SKM-1 (cell line): ENCODE results near the gene NPY.
"Not testable (repeated sequence)": the region's sequence is repeated elsewhere in the genome, so short reads cannot be mapped to it uniquely, and the experiment has no call there.

Experiments used
- DNase-seq: peaks from one replicate; lab custom pipeline; 2025; ENCODE audit not compliant: unreplicated experiment; lab: John Stamatoyannopoulos, UW

The NPY gene

DNA sequence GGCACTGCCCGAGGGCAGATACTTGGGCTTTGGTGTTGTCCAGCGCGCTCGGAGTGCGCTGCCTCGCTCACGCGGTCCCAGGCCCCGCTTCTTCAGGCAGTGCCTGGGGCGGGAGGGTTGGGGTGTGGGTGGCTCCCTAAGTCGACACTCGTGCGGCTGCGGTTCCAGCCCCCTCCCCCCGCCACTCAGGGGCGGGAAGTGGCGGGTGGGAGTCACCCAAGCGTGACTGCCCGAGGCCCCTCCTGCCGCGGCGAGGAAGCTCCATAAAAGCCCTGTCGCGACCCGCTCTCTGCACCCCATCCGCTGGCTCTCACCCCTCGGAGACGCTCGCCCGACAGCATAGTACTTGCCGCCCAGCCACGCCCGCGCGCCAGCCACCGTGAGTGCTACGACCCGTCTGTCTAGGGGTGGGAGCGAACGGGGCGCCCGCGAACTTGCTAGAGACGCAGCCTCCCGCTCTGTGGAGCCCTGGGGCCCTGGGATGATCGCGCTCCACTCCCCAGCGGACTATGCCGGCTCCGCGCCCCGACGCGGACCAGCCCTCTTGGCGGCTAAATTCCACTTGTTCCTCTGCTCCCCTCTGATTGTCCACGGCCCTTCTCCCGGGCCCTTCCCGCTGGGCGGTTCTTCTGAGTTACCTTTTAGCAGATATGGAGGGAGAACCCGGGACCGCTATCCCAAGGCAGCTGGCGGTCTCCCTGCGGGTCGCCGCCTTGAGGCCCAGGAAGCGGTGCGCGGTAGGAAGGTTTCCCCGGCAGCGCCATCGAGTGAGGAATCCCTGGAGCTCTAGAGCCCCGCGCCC is at the start of gene NPY:
Gene NPY, plus strand, starts transcription at position 294 of the 802 bp plus-strand sequence. CDS start 1,051 bp downstream, outside the sequence.
- no peak for DNase-seq

DNA sequence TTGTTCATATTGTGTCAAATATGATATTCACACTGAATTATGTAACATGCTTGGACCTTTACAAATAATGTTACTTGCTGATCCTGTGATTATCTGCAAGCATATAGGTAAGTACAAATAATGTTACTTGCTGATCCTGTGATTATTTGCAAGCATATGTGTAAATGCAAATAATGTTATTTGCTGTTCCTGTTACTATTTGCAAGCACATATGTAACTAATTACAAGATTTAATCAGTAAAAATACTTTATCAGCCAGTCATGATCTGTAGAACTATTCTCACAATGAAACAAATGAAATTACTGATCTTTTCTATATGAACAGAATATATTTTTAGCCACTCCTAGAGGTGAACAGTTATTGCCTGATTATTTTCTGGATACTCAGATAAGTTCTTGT is 44.7 kb upstream of the NPY start:
- DNase-seq = no peak

DNA sequence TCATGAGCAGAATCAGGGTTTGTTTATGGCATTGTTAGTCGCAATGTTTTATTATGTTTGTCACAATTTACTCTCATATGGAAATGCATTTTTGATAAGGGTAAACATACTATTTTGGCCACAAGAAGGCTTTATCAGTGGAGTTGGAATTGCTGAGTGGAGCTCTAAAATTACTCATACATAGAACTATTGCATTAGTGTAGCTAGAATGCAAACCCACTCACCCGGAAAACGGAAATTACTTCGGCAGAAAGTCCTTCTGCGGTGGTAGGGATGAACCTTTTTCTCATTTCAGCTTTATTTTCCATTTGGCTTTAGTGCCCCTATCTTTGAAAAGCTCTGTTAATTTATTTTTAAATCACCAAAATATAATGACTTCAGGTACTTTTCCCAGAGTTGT is 42.8 kb upstream of the NPY start:
- no peak for DNase-seq

DNA sequence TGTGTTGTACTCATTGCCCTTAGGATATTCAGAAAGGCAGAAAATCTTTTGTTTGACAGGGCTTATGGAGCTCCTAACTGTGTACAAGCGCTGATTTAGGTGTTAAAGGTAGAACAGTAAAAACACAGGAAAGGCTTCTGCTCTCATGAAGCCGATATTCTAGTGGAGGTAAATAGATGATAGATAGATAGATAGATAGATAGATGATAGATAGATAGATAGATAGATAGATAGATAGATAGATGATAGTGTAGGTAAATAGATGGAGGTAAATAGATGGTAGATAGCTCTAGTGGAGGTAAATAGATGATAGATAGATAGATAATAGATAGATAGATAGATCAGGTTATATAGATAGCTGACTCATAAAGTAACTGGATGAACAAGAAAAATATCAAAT is 39.4 kb upstream of the NPY start:
- DNase-seq = no peak

DNA sequence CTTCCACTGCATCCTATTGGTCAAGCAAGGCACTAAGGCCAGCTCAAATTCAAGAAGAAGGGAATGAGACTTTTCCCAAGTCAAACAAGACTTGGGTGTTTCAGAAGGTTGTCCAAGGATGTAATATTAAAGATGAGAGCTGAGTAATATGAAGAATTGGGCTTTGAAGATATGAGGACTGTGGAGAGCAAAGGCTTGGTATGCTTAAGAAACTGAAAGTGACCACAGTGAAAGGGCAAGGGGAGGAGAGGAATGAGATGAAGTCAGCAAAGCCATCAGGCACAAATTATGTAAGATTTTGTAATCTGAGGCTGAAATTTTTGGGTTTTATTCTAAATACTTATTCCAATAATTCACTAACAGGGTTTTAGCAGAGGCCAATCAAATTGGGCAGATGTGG is 38.6 kb upstream of the NPY start:
- no peak for DNase-seq

DNA sequence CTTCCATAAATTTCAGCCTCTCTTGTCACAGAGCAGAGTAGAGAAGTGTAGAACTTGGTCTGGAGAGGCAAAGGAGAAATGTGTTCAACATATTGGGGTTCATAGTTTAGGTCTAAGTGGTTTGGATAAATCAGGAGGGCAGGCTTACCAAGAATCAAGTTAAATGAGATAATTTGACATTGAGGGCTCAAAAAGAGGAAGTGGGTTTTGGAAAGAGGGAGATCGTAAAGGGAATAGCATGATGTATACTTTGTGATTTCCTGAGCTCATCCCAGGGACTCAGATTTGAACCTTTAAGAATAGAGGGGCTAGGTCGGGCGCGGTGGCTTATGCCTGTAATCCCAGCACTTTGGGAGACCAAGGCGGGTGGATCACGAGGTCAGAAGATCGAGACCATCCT is 34.7 kb upstream of the NPY start:
- DNase-seq = no peak

DNA sequence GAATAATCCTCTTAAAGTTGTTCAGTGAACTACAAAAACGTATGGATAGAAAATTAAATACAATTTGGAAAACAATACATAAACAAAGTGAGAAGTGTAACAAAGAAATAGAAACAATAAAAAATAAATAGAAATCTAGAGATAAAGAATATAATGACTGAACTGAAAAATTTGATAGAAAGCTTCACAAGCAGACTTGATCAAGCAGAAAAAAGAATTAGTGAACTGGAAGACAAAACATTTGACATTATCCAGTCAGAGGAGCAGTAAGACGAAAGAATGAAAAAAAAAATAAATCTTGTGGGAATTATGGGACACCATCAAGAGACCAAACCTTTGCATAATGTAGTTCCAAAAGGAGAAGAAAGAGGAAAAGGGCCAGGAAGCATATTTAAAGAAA is 32.4 kb upstream of the NPY start:
- DNase-seq = no peak

DNA sequence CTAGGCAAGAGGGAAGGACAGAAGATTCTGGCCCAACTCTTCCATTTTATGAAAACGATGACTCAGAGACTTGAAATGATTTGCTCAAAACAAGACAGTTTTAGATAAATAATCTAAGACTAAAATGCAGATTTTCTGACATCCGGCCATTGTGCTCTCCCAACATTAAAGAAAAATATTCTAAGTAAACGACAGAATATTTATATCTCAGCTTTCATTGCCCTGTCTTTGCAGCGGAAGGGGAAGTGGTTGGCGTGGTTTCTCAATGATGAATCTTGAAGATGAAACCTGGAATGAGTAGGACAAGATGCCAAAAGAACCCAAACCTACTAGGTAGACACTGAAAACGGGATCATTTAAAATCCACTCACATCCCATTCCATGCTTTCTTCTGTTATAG is 28.9 kb upstream of the NPY start:
- DNase-seq = no peak

DNA sequence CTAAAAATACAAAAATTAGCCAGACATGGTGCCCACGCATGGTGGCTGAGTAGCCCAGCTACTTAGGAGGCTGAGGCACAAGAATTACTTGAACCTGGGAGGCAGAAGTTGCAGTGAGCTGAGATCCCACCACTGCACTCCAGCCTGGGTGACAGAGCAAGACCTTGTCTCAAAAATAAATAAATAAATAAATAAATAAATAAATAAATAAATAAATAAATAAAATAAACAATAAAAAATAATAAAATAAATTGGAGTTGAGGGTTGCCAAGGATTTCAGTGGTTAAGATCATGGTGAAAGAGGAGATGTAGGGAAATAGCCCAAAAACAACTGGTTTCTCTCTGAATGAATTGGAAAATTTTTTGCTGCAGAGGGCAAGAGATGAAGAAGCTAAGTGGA is 25.7 kb upstream of the NPY start:
- DNase-seq = not testable (repeated sequence)

DNA sequence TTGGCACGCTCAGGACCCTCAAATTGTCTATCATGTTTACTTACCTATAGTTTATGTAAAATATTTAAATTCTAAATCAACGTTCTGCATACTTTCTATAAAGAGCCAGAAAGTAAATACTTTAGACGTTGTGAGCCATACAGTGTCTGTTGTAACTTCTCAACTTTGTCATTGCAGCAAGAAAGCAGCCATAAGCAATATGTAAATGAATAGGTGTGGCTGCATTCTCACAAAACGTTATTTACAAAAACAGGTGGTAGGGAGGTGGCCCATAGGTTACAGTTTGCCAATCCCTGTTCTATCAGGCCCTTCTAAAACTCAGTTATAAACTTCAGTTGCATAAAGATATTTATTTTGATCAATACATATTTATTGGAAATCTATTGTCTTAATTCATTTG is 12.1 kb upstream of the NPY start:
- no peak for DNase-seq

DNA sequence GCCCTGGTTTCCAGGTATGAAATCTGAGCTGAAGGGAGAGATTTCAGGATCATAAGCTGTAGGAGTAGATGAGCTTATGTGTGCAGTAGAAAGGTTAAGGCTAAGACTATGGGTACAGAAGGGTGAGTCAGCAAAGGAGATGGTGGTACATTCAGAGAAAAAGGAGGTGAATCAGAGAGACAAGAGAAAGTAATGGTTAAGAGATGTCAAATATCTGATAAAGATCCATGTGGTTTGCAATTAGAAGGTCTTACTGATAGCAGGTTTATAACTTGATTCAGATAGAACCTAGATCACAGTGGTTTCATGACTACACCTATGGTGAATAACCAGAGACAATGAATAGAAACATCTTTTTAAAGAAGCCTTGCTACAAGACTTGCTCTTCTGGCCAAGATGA is 4.5 kb upstream of the NPY start:
- no peak for DNase-seq

DNA sequence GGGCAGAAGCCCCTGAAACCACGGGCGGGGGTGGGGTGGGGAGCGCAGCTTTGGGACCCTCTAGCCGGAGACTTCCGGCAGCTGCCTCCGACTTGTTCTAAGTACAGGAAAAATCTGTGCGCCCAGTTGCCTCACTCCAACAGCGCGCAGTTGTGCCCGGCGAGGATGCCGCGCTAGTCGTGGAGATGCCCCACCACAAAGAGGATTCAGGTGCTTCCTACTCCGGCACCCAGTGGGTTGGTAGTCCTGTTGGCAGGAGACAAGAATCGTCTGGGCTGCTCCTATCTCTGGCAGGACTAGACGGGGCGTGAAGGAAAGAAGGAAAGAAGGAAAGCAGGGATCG is 465 bp upstream of the NPY start:
- DNase-seq = no peak

DNA sequence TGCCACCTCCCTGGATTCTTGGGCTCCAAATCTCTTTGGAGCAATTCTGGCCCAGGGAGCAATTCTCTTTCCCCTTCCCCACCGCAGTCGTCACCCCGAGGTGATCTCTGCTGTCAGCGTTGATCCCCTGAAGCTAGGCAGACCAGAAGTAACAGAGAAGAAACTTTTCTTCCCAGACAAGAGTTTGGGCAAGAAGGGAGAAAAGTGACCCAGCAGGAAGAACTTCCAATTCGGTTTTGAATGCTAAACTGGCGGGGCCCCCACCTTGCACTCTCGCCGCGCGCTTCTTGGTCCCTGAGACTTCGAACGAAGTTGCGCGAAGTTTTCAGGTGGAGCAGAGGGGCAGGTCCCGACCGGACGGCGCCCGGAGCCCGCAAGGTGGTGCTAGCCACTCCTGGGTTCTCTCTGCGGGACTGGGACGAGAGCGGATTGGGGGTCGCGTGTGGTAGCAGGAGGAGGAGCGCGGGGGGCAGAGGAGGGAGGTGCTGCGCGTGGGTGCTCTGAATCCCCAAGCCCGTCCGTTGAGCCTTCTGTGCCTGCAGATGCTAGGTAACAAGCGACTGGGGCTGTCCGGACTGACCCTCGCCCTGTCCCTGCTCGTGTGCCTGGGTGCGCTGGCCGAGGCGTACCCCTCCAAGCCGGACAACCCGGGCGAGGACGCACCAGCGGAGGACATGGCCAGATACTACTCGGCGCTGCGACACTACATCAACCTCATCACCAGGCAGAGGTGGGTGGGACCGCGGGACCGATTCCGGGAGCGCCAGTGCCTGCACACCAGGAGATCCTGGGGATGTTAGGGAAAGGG is 913 bp downstream of the NPY start:
- DNase-seq = no peak

DNA sequence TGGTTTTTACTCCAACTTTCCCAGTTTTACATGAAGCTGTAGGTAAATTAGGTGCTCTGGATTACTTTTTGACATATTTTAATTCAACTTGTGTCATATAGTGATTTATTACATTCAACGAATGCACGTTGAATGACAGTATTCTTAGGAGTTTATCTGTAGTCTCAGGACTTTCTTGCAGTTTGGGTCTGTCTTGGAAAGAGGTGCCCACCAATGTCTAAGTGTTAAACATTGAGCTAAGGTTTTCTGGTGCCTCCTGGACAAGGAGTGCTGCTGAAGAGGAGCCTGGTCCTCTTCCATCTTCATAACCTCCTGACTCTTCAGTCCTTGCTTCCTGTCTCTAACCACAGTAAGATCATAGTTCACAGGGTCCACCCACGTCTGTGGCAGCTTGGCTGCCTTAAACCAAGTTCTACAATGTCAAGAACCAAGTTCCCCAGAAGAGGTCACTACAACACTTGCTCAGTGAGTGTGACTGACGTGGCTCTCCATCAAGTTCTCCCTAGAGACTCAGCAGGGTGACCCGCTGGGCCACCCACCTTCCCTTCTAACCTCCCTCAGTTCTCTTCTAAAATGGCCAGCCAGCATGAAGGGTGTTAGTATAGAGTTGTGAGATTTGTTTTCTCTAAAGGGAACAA is 6.1 kb downstream of the NPY start:
- peak; percentile 55 for DNase-seq

DNA sequence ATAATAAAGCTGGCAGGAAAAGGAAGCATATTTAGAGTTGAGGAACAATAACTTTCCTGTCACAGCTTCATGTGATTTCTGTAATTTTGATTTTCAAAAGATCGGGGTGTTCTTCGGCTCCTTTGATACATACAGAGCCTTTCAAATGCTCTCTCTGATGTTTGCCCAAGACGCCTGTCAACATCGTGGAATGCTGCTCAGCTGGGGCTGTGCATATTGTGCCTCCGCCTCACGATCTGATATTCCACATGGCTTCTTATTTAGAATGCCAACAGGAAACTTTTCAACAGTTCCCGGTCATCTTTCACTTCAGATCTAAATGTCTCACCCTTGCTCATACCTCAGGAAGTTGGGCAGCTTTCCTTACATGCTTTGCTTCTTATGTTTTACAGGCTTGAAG is 7.3 kb downstream of the NPY start:
- DNase-seq = no peak

DNA sequence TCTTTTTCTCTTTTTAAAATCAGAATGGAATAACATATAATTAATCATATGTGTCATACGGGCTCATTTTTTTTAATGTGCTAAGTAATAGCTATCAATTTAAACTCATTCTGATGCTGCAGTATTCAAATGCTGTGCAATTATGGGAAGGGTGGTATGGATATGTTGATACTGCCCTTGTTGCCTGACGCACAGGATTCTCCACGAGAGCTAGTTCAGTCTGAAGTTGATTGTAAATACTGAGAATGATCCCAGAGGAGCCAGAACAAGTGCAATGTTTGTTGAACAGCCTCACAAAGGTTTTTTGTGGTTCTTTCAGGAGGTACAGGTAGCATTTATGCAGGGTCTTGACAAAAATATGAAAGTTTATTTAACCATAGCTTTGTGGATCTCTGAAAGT is 13.4 kb downstream of the NPY start:
- no peak for DNase-seq

DNA sequence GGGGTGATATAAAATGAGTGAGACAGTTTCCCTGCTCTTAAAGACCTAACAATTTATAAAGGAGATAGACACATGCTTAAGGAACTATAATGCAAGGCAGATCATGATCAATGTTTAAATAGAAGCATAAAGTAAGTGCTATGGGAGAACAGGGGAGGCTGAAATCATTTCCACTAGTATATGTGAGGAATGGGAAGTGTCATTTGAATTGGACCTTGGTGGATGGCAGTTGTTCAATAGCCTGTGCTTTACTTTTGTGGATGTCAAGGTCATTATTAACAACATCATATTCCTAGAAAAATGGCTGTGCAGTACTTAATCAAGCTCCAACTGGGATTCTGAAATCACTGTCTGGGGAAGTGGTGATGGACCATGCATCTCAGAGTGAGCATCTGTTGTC is 14.7 kb downstream of the NPY start:
- no peak for DNase-seq

DNA sequence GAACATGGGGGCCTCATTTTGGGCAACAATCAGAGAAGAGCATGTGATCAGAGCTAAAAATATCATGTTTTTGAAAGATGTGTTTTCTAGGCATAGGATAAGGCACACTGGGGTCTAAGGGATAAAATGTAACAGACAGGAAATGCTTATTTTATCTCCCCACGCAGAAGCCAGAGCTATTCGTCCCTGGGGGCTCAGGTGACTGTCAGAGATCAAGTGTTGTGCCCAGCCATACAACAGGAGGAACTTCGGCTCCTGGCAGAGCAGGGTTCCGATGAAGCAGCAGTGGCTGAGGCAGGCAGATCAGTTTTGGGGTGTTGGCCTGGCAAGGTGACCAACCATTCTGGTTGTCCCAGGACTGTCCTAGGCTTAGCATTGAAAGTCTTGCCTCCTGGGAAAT is 15.2 kb downstream of the NPY start:
- DNase-seq = no peak

DNA sequence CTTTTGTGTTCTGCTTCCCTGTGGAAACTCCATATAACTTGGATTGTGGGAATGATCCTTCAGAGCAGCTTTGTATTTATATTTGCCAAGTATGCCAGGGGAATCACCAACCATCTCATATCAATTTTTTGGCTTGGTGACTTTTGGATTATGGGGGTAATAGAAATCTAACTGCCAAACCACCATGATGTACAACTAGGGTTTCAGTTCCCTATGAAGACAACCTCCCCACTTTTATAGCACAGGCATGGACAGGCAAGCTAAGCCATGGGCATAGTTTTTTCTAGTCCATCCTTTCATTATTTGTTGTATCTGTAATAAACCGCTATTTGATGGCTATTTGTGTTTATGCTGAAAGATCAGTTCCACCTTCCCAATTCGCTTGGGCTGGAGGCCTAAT is 17.7 kb downstream of the NPY start:
- DNase-seq = no peak

DNA sequence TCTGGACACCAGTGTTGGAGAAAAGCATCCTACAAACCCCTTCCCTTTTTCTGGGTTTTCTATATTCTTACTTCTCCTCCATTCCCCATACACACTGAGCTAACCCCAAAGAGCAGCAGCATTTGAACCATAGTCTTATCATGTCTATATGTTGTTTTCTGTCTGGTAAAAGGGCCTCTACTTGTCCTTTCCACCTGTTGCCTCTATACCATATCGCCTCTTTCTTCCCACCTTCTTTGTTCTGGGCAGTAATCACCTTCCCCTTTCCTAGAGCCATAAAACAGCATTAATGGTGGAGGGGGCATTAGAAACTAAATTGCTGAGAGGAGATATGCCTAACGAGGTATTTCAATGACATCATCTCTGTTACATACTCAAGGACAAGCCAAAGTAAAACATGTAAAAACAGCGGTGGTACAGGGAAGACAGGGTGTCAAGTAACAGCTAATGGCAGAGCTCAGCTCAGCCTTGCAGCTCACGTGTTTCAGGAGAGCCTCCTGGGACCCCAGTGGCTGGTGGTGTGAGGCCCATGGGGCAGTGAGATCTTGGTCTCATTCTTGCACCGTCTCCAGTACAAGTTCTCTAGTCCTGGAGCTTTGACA is 20.6 kb downstream of the NPY start:
- no peak for DNase-seq

DNA sequence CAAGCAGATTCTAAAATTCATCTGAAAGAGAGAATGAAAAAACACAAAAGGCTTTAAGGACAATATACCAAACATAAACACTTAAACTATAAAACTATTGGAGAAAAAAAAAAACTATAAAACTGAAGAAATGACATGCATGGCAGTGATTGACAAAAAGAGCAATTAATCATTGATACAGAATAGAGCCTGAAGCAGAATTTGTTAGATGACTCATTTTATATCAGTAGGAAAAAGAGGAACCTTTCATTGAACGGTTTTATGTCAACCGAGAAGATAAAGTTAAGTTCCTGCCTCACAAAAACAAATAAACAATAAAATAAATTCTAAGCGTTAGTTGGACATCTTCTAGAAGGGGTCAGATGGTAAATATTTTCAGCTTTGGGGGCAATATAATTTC is 23.3 kb downstream of the NPY start:
- no peak for DNase-seq

DNA sequence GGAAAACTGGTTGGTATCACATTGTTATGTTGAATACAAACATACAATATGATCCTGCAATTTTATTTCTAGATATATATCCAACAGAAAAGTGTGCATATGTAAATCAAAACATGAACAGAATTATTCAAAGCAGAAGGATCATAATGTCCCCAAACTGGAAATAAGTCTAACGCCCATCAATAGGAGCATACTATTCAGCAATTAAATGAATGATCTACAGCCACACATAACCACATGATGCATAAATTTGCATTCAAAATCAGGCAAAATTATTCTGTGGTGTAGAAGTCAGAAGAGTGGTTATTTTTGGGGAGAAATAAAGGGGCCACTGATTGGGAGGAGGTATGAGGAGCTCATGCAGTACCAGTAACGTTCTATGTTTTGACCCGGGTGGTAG is 28.6 kb downstream of the NPY start:
- DNase-seq = no peak
